ENCODE data around the gene THEMIS2. TPM values are rescaled to one million over a fixed set of nuclear protein-coding genes. Genes with fewer than 3 reads are reported as not detected.

Gene THEMIS2
- total and polyA plus RNA-seq, 2 experiments from 2014 or later, result 8.1 to 32.4 TPM

DNA sequence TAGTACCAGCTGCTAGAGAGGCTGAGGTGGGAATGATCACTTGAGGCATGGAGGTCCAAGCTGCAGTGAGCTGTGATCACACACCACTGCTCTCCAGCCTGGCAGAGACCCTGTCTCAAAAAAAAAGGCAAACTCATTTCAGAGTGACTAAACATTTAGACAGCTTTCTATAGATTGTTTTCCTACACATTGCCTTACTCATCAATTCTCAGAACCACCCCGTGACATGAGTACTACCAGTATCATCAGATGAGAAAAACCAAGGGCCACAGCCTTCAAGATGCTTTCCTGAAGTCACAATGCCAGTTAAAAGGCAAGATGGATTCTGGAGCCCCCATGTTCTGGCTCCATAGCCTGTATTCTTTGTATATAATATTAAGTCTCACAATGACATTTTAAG is 40.1 kb downstream of the THEMIS2 start:
- Mint-ChIP-seq H3K36me3 (ENCODE audit: low read depth) (peaks cover 59% of the 10 kb centered on the region), H3K27me3 (ENCODE audit: insufficient read depth, low read depth, poor library complexity) (peaks cover 28% of the 10 kb centered on the region), H3K4me3 (peak overlapping the region; percentile 42; the same call in 2 of the 3 replicates), H3K27ac (no peak overlapping the region), H3K4me1 (no peaks in the 10 kb centered on the region; the same call in 2 of the 3 replicates), H3K9me3 (peaks cover 13% of the 10 kb centered on the region)
- peaks cover 25% of the 10 kb centered on the region for H3K36me3 ChIP-seq (ENCODE audit: insufficient read depth)
- H3K27me3 ChIP-seq (ENCODE audit: insufficient read depth), result peaks cover 10% of the 10 kb centered on the region
- no peak for TF ChIP-seq CREB1 (CRISPR knock-in tag; IDR thresholded peaks at IDR 0.05; ENCODE audit: low read depth)
- no peak for TF ChIP-seq CTCF (conservative IDR thresholded peaks at IDR 0.05; ENCODE audit: low read depth in 2 of 2)
- TF ChIP-seq POLR2AphosphoS5 (IDR thresholded peaks at IDR 0.05; ENCODE audit: low read depth), result no peak
- TF ChIP-seq JUNB (IDR thresholded peaks at IDR 0.05; ENCODE audit: unreplicated experiment), result no peak
- TF ChIP-seq, protein P1, sequence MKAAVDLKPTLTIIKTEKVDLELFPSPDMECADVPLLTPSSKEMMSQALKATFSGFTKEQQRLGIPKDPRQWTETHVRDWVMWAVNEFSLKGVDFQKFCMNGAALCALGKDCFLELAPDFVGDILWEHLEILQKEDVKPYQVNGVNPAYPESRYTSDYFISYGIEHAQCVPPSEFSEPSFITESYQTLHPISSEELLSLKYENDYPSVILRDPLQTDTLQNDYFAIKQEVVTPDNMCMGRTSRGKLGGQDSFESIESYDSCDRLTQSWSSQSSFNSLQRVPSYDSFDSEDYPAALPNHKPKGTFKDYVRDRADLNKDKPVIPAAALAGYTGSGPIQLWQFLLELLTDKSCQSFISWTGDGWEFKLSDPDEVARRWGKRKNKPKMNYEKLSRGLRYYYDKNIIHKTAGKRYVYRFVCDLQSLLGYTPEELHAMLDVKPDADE (IDR thresholded peaks at IDR 0.05), result no peak
- no peak for TF ChIP-seq EZH2phosphoT487 (IDR thresholded peaks at IDR 0.05; ENCODE audit: unreplicated experiment)
- DNase-seq (ENCODE audit: low spot score), result no peak
- H3F3A ChIP-seq (replicated peaks; ENCODE audit: low read depth), result no peaks in the 10 kb centered on the region
- no peak overlapping the region for H3K4me2 ChIP-seq
- H3K27ac ChIP-seq (ENCODE audit: low read depth), result 0 out of 2 replicates have a peak overlapping the region, but pooled peaks have one; percentile 9
- H3K79me2 ChIP-seq (replicated peaks; ENCODE audit: insufficient read depth), result peaks cover 36% of the 10 kb centered on the region
- no peaks in the 10 kb centered on the region for H3K9me2 ChIP-seq (ENCODE audit: insufficient read depth)
- peaks cover 6% of the 10 kb centered on the region; the same call in 1 of the 2 replicates for H3K4me1 ChIP-seq (ENCODE audit: insufficient read depth)
- peaks cover 6% of the 10 kb centered on the region; the same call in 1 of the 2 replicates for H4K20me1 ChIP-seq (replicated peaks; ENCODE audit: insufficient read depth)
- H2AFZ ChIP-seq, result no peak overlapping the region
- ATAC-seq, result no peak
- H3K4me3 ChIP-seq, result no peak overlapping the region

DNA sequence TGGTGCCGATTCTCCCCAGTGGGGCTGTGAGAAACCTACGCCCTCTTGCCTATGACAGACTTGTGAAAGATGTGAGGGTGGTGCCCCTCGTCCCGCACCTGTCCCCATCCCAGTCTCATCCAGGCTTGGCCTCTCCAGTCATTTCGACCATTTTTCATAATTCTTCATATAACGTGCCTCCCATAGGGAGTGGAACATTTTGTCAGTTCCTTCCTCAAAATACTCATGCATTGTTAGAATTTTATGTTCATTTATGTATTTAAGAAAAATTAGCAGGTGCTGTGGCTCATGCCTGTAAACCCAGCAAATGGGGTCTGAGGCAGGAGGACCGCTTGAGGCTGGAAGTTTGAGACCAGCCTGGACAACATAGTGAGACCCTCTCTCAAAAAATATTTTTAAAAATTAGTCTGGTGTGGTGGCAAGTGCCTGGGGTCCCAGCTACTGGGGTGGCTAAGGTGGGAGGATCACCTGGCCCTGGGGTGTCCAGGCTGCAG is 42.8 kb downstream of the THEMIS2 start:
- no peak; the same call in 2 of the 3 replicates for ATAC-seq
- peaks cover 35% of the 10 kb centered on the region for H3K36me3 Mint-ChIP-seq (ENCODE audit: low read depth)
- Histone ChIP-seq H3K4me3 (no peak overlapping the region), H3K27me3 (ENCODE audit: insufficient read depth) (peaks cover 10% of the 10 kb centered on the region), H2AFZ (peak overlapping the region; percentile 28; the same call in 1 of the 2 replicates), H4K20me1 (replicated peaks; ENCODE audit: insufficient read depth) (0 out of 2 replicates have a peak, but pooled peaks cover 6% of the 10 kb centered on the region), H3K4me1 (ENCODE audit: insufficient read depth) (peaks cover 6% of the 10 kb centered on the region; the same call in 1 of the 2 replicates), H3K9me2 (ENCODE audit: insufficient read depth) (no peaks in the 10 kb centered on the region), H3K36me3 (ENCODE audit: insufficient read depth) (peaks cover 10% of the 10 kb centered on the region), H3K4me2 (no peak overlapping the region), H3K79me2 (replicated peaks; ENCODE audit: insufficient read depth) (peaks cover 36% of the 10 kb centered on the region), H3K27ac (ENCODE audit: low read depth) (no peak overlapping the region), H3F3A (replicated peaks; ENCODE audit: low read depth) (no peaks in the 10 kb centered on the region)
- peak overlapping the region; percentile 99 for H3K4me3 Mint-ChIP-seq
- peak overlapping the region; percentile 63; the same call in 1 of the 2 replicates for H3K27ac Mint-ChIP-seq
- H3K4me1 Mint-ChIP-seq, result no peaks in the 10 kb centered on the region; the same call in 2 of the 3 replicates
- DNase-seq (ENCODE audit: low spot score), result no peak
- H3K27me3 Mint-ChIP-seq (ENCODE audit: insufficient read depth, low read depth, poor library complexity), result peaks cover 33% of the 10 kb centered on the region
- peaks cover 13% of the 10 kb centered on the region for H3K9me3 Mint-ChIP-seq
- TF ChIP-seq REST (IDR thresholded peaks at IDR 0.05; ENCODE audit: unreplicated experiment) (no peak), JUNB (IDR thresholded peaks at IDR 0.05; ENCODE audit: unreplicated experiment) (no peak), CREB1 (CRISPR knock-in tag; IDR thresholded peaks at IDR 0.05; ENCODE audit: low read depth) (no peak), POLR2AphosphoS5 (IDR thresholded peaks at IDR 0.05; ENCODE audit: low read depth) (no peak), CTCF (conservative IDR thresholded peaks at IDR 0.05; ENCODE audit: low read depth in 2 of 2) (no peak), EZH2 (IDR thresholded peaks at IDR 0.05; ENCODE audit: low read depth, unreplicated experiment) (no peak), ZNF331 (CRISPR knock-in tag; IDR thresholded peaks at IDR 0.05; ENCODE audit: low read depth) (no peak)
- TF ChIP-seq, protein P1 (IDR thresholded peaks at IDR 0.05), result no peak
